Liver (tissue), 9 donors: ENCODE measurements around the gene TMEM266. TPM values are rescaled to one million over a fixed set of nuclear protein-coding genes. Genes with fewer than 3 reads are reported as not detected.

Experiments
- DNase-seq: peaks from one replicate; pipeline ENCODE4 v3.0.0-alpha.2; 2017; ENCODE audit warnings: low spot score
- H3K27ac ChIP-seq, 2 donors: one replicate each; pipeline ENCODE4 v1.7.0; 2013; ENCODE audit warnings: inconsistent platforms in 2 of 2, low read length in 2 of 2, control low read depth in 1 of 2, low read depth in 1 of 2, mild to moderate bottlenecking in 1 of 2
- H3K27me3 ChIP-seq, 4 donors: one replicate each; pipeline versions ENCODE4 v1.6.1 to v1.7.0; 2013; ENCODE audit warnings: low read length in 3 of 4, inconsistent platforms in 1 of 4, mild to moderate bottlenecking in 1 of 4, moderate library complexity in 1 of 4; ENCODE audit not compliant: control insufficient read depth in 4 of 4, insufficient read depth in 4 of 4
- H3K36me3 ChIP-seq, 4 donors: one replicate each; pipeline versions ENCODE4 v1.6.1 to v1.7.0; 2013; ENCODE audit warnings: low read length in 3 of 4, mild to moderate bottlenecking in 3 of 4, low read depth in 1 of 4, moderate library complexity in 1 of 4; ENCODE audit not compliant: control insufficient read depth in 4 of 4, insufficient read depth in 3 of 4
- H3K4me1 ChIP-seq, 4 donors: one replicate each; pipeline versions ENCODE4 v1.6.1 to v1.7.0; 2013; ENCODE audit warnings: low read length in 3 of 4, mild to moderate bottlenecking in 3 of 4, moderate library complexity in 1 of 4; ENCODE audit not compliant: control insufficient read depth in 4 of 4, insufficient read depth in 4 of 4
- H3K4me3 ChIP-seq, 3 donors: one replicate each; pipeline versions ENCODE4 v1.6.1 to v1.7.0; 2013; ENCODE audit warnings: low read length in 3 of 3, control low read depth in 1 of 3, low read depth in 1 of 3, mild to moderate bottlenecking in 1 of 3
- H3K9ac ChIP-seq, 2 donors: one replicate each; pipeline ENCODE4 v1.7.0; 2013; ENCODE audit warnings: low read length in 2 of 2, mild to moderate bottlenecking in 2 of 2, moderate library complexity in 2 of 2, control low read depth in 1 of 2, low read depth in 1 of 2
- H3K9me3 ChIP-seq, 4 donors: one replicate each; pipeline versions ENCODE4 v1.6.1 to v1.7.0; 2013; ENCODE audit warnings: low read length in 3 of 4; ENCODE audit not compliant: control insufficient read depth in 4 of 4
- EGR1 ChIP-seq, 2 donors: IDR thresholded peaks; 2 replicates each; pipeline ENCODE4 v1.6.1; 2016 to 2018; ENCODE audit warnings: antibody characterized with exemption in 2 of 2, low read depth in 2 of 2
- FOXA1 ChIP-seq: IDR thresholded peaks from 2 replicates; pipeline ENCODE4 v1.6.1; 2016; ENCODE audit warnings: antibody characterized with exemption
- GABPA ChIP-seq, 2 donors: IDR thresholded peaks in 1 of 2; conservative IDR thresholded peaks in 1 of 2; 2 replicates each; pipeline ENCODE4 v1.6.1; 2016; ENCODE audit warnings: antibody characterized with exemption in 2 of 2, mild to moderate bottlenecking in 1 of 2, moderate library complexity in 1 of 2
- JUND ChIP-seq, 2 donors: IDR thresholded peaks; 2 replicates each; pipeline ENCODE4 v1.6.1; 2016; ENCODE audit warnings: antibody characterized with exemption in 2 of 2
- RAD21 ChIP-seq, 2 donors: IDR thresholded peaks; 2 replicates each; pipeline ENCODE4 v1.6.1; 2016; ENCODE audit warnings: antibody characterized with exemption in 2 of 2, mild to moderate bottlenecking in 2 of 2
- RXRA ChIP-seq, 2 donors: IDR thresholded peaks; 2 replicates each; pipeline ENCODE4 v1.6.1; 2017 to 2018; ENCODE audit warnings: antibody characterized with exemption in 2 of 2, mild to moderate bottlenecking in 1 of 2
- SP1 ChIP-seq: IDR thresholded peaks from 2 replicates; pipeline ENCODE4 v1.6.1; 2018; ENCODE audit warnings: antibody characterized with exemption, mild to moderate bottlenecking
- WGBS: extraction: QIAGEN DNeasy Blood & Tissue Kit; methylation state at CpG from one replicate; pipeline ENCODE4 v1.1.7; 2013; 5-methylcytosine and 5-hydroxymethylcytosine counted together
- polyA plus RNA-seq, 2 donors: library from polyadenylated mRNA; stranded (reverse) in 1 of 2; unstranded in 1 of 2; fragments of 200-250 nt in 1 of 2; fragments of >200 nt in 1 of 2; fragmentation: Nextera tagmentation in 1 of 2; extraction: Ambion mirVana in 1 of 2; gene quantifications; one replicate each; pipeline versions ENCODE4 v1.2.1 to v1.2.3, GENCODE V29; 2013 to 2015
- total RNA-seq, 2 donors: library from RNA; depleted of rRNA; stranded (reverse); fragments of >200 nt; gene quantifications; one replicate each; pipeline ENCODE4 v1.2.3, GENCODE V29; 2014
- TF ChIP-seq, protein P1 (sequence below): IDR thresholded peaks from 2 replicates; pipeline ENCODE4 v1.6.1; 2016; ENCODE audit warnings: antibody characterized with exemption
- TF ChIP-seq, protein P2 (sequence below): IDR thresholded peaks from 2 replicates; pipeline ENCODE4 v1.6.1; 2016; ENCODE audit warnings: antibody characterized with exemption
- TF ChIP-seq, protein P3 (sequence below): IDR thresholded peaks from 2 replicates; pipeline ENCODE4 v1.6.1; 2016; ENCODE audit warnings: antibody characterized with exemption
- TF ChIP-seq, protein P4 (sequence below): fragments of 150-350 bp; IDR thresholded peaks from 2 replicates; pipeline ENCODE4 v1.5.1; 2017; ENCODE audit warnings: improper control_type of control experiment, low read depth, low read length; ENCODE audit not compliant: missing input control
- TF ChIP-seq, protein P5 (sequence below): IDR thresholded peaks from 2 replicates; pipeline ENCODE4 v1.6.1; 2016; ENCODE audit warnings: antibody characterized with exemption, mild to moderate bottlenecking
- donor health status: healthy.
- donor health status: healthy.
- donor health status: healthy.
- donor health status: healthy.
- donor health status: healthy.

The TMEM266 gene
- total and polyA plus RNA-seq, 4 donors, result 0.25 to 1.3 TPM; not detected in 2

DNA sequence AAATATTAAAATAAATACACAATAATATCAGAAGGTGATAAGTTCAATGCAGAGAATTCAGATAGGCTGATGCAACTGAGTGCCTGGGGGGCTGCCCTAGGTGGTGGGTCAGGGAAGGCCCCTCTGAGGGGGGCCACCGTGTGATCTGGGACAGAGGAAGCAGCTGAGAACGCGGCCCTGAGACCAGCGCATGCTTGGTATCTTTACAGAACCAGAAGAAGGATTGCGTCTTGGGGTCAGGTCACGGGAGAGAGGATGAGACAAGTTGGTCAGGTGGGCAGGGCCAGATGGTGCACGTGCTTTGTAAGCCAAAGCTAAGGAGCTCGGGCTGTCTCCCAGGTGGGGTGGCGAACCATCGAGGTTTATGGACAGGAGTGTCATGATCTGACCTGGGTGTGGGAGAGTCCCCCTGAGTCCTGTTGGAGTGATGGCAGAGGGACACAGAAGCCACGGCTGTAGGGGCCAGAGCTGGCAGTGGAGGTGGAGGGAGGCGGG lies 130.3 kb downstream of the TMEM266 start:
- Histone ChIP-seq H3K27me3 (no peaks in the 10 kb centered on the region), H3K36me3 (no peaks in the 10 kb centered on the region), H3K4me3 (no peak overlapping the region), H3K9me3 (no peaks in the 10 kb centered on the region), H3K27ac (no peak overlapping the region), H3K9ac (no peak overlapping the region), H3K4me1 (peaks cover 0 to 11% (median 6%) of the 10 kb centered on the region in 4 donors)
- 46% methylated on average over 12 of the region's 12 CpGs for WGBS
- no peak for TF ChIP-seq RXRA (IDR thresholded peaks at IDR 0.05)
- TF ChIP-seq, protein P1, sequence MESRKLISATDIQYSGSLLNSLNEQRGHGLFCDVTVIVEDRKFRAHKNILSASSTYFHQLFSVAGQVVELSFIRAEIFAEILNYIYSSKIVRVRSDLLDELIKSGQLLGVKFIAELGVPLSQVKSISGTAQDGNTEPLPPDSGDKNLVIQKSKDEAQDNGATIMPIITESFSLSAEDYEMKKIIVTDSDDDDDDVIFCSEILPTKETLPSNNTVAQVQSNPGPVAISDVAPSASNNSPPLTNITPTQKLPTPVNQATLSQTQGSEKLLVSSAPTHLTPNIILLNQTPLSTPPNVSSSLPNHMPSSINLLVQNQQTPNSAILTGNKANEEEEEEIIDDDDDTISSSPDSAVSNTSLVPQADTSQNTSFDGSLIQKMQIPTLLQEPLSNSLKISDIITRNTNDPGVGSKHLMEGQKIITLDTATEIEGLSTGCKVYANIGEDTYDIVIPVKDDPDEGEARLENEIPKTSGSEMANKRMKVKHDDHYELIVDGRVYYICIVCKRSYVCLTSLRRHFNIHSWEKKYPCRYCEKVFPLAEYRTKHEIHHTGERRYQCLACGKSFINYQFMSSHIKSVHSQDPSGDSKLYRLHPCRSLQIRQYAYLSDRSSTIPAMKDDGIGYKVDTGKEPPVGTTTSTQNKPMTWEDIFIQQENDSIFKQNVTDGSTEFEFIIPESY, result no peak
- no peak for TF ChIP-seq SP1
- TF ChIP-seq FOXA1, result no peak
- TF ChIP-seq, protein P2, sequence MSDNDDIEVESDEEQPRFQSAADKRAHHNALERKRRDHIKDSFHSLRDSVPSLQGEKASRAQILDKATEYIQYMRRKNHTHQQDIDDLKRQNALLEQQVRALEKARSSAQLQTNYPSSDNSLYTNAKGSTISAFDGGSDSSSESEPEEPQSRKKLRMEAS, result no peak
- TF ChIP-seq, protein P3, sequence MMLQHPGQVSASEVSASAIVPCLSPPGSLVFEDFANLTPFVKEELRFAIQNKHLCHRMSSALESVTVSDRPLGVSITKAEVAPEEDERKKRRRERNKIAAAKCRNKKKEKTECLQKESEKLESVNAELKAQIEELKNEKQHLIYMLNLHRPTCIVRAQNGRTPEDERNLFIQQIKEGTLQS, result no peak
- TF ChIP-seq, protein P4, sequence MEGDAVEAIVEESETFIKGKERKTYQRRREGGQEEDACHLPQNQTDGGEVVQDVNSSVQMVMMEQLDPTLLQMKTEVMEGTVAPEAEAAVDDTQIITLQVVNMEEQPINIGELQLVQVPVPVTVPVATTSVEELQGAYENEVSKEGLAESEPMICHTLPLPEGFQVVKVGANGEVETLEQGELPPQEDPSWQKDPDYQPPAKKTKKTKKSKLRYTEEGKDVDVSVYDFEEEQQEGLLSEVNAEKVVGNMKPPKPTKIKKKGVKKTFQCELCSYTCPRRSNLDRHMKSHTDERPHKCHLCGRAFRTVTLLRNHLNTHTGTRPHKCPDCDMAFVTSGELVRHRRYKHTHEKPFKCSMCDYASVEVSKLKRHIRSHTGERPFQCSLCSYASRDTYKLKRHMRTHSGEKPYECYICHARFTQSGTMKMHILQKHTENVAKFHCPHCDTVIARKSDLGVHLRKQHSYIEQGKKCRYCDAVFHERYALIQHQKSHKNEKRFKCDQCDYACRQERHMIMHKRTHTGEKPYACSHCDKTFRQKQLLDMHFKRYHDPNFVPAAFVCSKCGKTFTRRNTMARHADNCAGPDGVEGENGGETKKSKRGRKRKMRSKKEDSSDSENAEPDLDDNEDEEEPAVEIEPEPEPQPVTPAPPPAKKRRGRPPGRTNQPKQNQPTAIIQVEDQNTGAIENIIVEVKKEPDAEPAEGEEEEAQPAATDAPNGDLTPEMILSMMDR, result no peak
- no peak for TF ChIP-seq EGR1 (IDR thresholded peaks at IDR 0.05; ENCODE audit: low read depth in 2 of 2)
- TF ChIP-seq, protein P5, sequence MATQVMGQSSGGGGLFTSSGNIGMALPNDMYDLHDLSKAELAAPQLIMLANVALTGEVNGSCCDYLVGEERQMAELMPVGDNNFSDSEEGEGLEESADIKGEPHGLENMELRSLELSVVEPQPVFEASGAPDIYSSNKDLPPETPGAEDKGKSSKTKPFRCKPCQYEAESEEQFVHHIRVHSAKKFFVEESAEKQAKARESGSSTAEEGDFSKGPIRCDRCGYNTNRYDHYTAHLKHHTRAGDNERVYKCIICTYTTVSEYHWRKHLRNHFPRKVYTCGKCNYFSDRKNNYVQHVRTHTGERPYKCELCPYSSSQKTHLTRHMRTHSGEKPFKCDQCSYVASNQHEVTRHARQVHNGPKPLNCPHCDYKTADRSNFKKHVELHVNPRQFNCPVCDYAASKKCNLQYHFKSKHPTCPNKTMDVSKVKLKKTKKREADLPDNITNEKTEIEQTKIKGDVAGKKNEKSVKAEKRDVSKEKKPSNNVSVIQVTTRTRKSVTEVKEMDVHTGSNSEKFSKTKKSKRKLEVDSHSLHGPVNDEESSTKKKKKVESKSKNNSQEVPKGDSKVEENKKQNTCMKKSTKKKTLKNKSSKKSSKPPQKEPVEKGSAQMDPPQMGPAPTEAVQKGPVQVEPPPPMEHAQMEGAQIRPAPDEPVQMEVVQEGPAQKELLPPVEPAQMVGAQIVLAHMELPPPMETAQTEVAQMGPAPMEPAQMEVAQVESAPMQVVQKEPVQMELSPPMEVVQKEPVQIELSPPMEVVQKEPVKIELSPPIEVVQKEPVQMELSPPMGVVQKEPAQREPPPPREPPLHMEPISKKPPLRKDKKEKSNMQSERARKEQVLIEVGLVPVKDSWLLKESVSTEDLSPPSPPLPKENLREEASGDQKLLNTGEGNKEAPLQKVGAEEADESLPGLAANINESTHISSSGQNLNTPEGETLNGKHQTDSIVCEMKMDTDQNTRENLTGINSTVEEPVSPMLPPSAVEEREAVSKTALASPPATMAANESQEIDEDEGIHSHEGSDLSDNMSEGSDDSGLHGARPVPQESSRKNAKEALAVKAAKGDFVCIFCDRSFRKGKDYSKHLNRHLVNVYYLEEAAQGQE, result no peak
- TF ChIP-seq JUND (IDR thresholded peaks at IDR 0.05), result no peak
- no peak for DNase-seq

DNA sequence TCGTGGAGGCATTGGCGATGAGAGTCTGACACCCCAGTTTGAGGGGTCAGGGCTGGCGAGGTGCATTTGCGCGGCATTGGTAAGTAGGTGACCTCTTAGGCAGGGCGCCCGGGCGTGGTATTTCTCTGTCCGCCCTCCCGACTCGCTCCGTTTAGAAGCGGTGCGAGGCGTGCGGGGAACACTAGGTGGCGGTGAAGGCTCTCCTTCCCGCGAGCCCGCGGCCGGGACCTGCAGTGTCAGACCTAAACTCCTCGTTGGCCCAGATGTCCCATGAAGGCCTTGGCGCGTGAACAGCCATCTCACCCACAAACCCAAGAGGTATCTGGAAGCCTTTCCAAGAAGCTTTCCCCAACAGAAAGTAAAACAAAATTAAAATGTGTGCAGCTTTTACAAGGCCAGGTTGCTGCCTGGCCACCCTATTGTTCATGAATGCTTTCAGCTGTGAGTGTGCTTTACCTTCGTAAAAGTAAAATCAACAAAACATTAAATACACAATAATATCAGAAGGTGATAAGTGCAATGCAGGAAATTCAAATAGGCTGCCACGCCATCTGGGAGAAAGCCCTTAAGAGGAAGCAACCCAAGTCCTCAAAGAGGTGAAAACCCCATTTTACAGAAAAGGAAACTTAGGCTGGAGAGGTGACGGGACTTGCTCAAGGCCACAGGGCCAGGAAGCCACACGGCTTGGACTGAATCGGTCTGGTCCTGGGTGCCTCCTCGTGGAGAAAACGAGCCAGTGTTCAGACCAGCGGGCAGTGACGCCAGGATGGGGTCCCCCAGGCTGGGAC lies 131.2 kb downstream of the TMEM266 start:
- Histone ChIP-seq H3K4me1 (peaks cover 0 to 11% (median 6%) of the 10 kb centered on the region in 4 donors), H3K27ac (no peak overlapping the region), H3K27me3 (no peaks in the 10 kb centered on the region), H3K9me3 (no peaks in the 10 kb centered on the region), H3K36me3 (no peaks in the 10 kb centered on the region), H3K4me3 (no peak overlapping the region), H3K9ac (no peak overlapping the region)
- 17% methylated on average over 34 of the region's 34 CpGs for WGBS
- DNase-seq, result peak; percentile 78
- TF ChIP-seq SP1 (no peak), RAD21 (IDR thresholded peaks at IDR 0.05) (peak; percentile 88 to 92), GABPA (IDR thresholded peaks at IDR 0.05 in 1 of 2, conservative IDR thresholded peaks at IDR 0.05 in 1 of 2) (no peak)
- TF ChIP-seq, protein P5, result no peak
- TF ChIP-seq, protein P2, result no peak
- TF ChIP-seq, protein P4, result peak; percentile 87
